ENCODE results near the gene SSTR4.

Gene SSTR4

DNA sequence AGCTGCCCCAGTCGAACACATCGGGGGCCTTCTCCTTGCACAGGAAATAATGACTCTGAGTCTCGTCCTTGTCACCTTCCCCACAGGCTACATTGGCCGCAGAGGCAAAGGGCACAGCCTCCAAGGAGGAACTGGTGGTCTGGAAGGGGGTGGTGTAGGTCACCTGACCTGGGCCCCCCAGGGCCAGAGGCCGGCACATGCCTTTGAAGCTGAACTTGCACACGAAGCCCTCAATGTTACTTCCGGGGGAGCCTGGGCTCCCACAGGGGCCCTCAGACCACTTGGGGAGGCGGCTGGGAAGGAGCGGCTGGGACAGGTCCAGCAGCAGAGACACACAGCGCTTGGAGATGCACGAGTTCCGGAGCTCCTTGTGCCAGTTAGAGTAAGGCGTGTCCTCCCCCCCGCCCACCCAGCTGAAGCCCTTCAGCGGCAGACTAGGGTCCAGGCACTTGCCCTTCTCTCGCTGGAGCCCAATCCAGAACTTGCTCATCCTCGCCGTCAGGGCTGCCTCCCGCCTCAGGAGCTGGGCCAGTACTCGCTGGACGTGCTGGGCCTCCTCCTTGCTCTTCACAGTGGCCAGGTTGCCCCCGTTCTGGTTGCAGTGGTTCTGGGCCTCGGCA is 50.4 kb downstream of the SSTR4 start:
- DNase-seq (ENCODE audit: low read depth in 1 of 2, low spot score in 1 of 2), result no peak

- DNase-seq (ENCODE audit: low read depth in 1 of 2, low spot score in 1 of 2), result peak in 1 of 2 donors; percentile 3
Measured at GRCh38 chr20:23086056-23086566, 51.0 kb downstream of the SSTR4 start, which contains the start of gene CD93. CD93 (minus strand) TSS chr20:23086324; CDS start chr20:23086192, 132 bp downstream.

GRCh38 chr20:23086931-23087411 is 51.9 kb downstream of the SSTR4 start:
- DNase-seq (ENCODE audit: low read depth in 1 of 2, low spot score in 1 of 2), result no peak

DNA sequence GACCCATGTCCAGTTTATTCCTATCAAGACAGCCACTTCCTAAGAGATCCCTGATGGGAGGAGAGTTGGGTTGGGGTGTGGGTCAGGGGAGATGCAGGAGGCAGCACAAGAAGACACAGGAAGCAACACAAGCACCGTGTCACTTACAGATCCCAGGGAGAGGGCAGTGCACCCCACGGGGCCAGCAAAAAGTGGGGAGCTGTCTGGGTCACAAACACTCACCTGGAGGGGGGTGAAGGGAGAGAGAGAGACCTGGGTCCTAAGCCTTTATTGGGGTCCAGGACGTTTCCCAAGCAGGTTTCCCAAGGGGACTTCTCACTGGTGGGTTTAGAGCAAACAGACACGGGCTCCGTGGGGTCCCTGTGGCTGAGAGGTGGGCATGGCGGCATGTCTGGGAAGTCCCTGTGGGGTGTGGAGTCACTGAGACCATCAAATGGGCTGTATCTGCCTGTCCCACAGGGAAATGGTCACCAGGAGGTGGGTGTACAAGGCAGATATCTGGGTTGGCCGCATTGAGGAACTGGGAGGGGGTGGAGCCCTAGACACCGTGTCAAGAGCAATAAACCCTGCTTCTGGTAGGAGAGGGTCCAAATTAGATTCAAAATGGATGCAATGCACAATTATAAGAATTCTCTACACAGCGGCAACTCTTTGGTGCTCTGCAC is 52.6 kb downstream of the SSTR4 start:
- no peak for DNase-seq (ENCODE audit: low read depth in 1 of 2, low spot score in 1 of 2)
